Fibroblast of skin of back (primary cell): ENCODE results near the gene FRMD8.

Source experiments
- DNase-seq: peaks from one replicate; pipeline ENCODE4 v3.0.0-alpha.2; 2013

FRMD8 gene

DNA sequence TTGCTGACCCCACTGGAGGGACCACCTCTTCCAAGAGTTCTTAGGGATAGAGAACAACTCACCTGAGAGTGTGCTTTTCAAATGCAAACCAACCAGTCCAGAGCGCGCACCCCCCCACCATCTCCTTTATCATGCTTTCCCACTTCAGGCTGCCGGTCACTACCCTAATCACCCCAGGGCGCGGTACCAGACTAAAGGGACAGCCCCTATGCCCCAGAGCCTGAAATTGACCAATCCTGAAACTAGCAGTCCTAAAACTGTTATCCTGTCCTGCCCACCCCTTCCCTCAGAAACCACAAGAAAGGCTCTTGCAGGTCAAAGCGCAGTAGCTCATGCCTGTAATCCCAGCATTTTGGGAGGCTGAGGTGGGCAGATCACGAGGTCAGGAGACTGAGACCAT, 73.1 kb downstream of the FRMD8 start:
- DNase-seq = no peak
